ENCODE data around the gene UCHL5.
"Not testable (repeated sequence)": the region's sequence is repeated elsewhere in the genome, so short reads cannot be mapped to it uniquely, and the experiment has no call there.

The UCHL5 gene

GRCh38 chr1:193009501-193009900 is 49.7 kb downstream of the UCHL5 start:
- DNase-seq = no peak

- DNase-seq = no peak
These were observed 53.4 kb downstream of the UCHL5 start for GRCh38 chr1:193005785-193006184.

GRCh38 chr1:192998536-192998935 is 60.6 kb downstream of the UCHL5 start:
- no peak for DNase-seq

- no peak for DNase-seq
These were observed 65.0 kb downstream of the UCHL5 start for GRCh38 chr1:192994141-192994540.

GRCh38 chr1:192993426-192994085 is 65.6 kb downstream of the UCHL5 start:
- DNase-seq = no peak

- DNase-seq = not testable (repeated sequence)
These were observed 72.3 kb downstream of the UCHL5 start for GRCh38 chr1:192986748-192987334.

- no peak for DNase-seq
These were observed 72.9 kb downstream of the UCHL5 start for GRCh38 chr1:192986110-192986747.

- no peak for DNase-seq
These were observed 75.1 kb downstream of the UCHL5 start for GRCh38 chr1:192984080-192984479.

- no peak for DNase-seq
These were observed 75.7 kb downstream of the UCHL5 start for GRCh38 chr1:192983349-192983980.

- no peak for DNase-seq
These were observed 78.3 kb downstream of the UCHL5 start for GRCh38 chr1:192980856-192981255.

GRCh38 chr1:192980334-192980733 is 78.8 kb downstream of the UCHL5 start:
- not testable (repeated sequence) for DNase-seq

- DNase-seq = no peak
These were observed 79.6 kb downstream of the UCHL5 start for GRCh38 chr1:192979542-192979941.

GRCh38 chr1:192978195-192978710 is 80.9 kb downstream of the UCHL5 start:
- no peak for DNase-seq

- no peak for DNase-seq
These were observed 82.0 kb downstream of the UCHL5 start for GRCh38 chr1:192977089-192977706.

- DNase-seq = no peak
These were observed 82.6 kb downstream of the UCHL5 start for GRCh38 chr1:192976576-192976975.

GRCh38 chr1:192974701-192975100 is 84.5 kb downstream of the UCHL5 start:
- DNase-seq = no peak

GRCh38 chr1:192973988-192974387 is 85.2 kb downstream of the UCHL5 start:
- DNase-seq = no peak

- DNase-seq = no peak
These were observed 86.0 kb downstream of the UCHL5 start for GRCh38 chr1:192973202-192973601.

GRCh38 chr1:192969091-192969490 is 90.1 kb downstream of the UCHL5 start:
- DNase-seq = no peak

GRCh38 chr1:192968323-192968722 is 90.8 kb downstream of the UCHL5 start:
- no peak for DNase-seq

- DNase-seq = no peak
These were observed 91.3 kb downstream of the UCHL5 start for GRCh38 chr1:192967901-192968300.

GRCh38 chr1:192967211-192967877 is 91.8 kb downstream of the UCHL5 start:
- no peak for DNase-seq

GRCh38 chr1:192966073-192966472 is 93.1 kb downstream of the UCHL5 start:
- DNase-seq = no peak

Data from stimulated activated naive CD4-positive, alpha-beta T cell (primary cell).